GM21515 (cell line): ENCODE data around the gene YKT6.

Experiments
- ATAC-seq: cut with Tn5 transposase; IDR thresholded peaks from one replicate; pipeline ENCODE4 v1.9.1; 2021; ENCODE audit not compliant: unreplicated experiment

Gene YKT6

GRCh38 chr7:44257618-44258422, 57.0 kb downstream of the YKT6 start:
- ATAC-seq: peak; percentile 77

DNA sequence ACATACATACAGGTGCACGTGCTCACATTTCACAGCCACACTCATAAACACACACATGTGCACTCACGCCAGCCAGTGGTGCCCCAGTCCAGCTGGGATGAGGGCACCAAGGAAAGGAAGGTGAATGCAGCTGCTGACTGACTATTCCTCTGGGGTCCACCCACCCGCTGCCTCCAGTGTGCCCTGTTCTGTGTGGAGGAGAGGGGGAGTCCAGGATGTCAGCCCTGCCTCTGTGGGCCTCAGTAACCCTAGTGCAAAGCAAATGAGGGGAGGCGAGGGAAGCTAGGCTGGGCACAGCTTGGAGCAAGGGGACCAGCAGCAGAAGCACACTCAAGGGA, 57.6 kb downstream of the YKT6 start:
- ATAC-seq: no peak

- no peak for ATAC-seq
Measured at GRCh38 chr7:44258865-44259546, 58.2 kb downstream of the YKT6 start.

DNA sequence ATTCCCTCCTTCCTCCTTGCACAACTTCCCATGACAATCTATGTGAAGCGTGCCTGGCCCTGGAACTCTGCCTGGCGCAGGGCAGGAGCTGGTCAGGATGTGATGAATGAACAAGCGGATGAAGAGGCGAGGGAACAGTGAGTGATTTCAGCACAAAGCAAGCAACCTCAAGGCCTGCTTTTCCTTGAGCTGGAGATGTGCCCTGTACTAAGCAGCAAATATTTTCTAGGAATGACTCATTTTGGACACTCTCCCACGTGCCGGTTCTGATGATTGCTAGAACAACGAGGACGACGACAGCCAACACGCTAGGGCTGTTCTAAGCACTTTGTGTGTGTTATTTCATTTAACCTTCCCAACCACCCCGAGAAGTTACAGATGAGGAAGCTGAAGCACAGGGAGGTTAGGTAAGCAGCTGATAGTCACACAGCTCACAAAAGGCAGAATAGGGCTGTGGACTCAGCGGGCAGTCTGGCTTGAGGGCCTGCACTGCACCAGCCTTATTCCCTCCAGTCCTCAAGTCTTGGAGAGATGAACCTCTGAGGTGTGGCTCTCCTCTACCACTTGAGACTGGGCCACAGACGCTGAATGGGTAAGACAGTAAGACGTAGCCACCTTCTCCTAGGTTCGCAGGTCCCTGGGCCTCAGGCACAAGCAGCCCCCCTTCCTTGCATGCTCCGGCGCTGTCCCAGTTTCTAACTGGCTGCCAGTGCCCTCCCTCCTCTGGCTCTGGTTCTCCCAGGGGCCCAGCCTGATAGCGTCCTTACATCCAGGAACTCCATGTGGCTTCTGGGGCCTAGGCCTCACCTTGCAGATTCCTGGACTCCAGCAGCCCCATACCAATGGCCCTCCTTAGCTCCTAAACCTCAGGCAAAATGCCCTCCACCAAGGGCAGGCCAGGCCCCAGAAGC, 59.0 kb downstream of the YKT6 start:
- no peak for ATAC-seq

- ATAC-seq: no peak
Measured at GRCh38 chr7:44261240-44261639, 60.5 kb downstream of the YKT6 start.

- ATAC-seq: no peak
Measured at GRCh38 chr7:44262031-44262430, 61.3 kb downstream of the YKT6 start.

DNA sequence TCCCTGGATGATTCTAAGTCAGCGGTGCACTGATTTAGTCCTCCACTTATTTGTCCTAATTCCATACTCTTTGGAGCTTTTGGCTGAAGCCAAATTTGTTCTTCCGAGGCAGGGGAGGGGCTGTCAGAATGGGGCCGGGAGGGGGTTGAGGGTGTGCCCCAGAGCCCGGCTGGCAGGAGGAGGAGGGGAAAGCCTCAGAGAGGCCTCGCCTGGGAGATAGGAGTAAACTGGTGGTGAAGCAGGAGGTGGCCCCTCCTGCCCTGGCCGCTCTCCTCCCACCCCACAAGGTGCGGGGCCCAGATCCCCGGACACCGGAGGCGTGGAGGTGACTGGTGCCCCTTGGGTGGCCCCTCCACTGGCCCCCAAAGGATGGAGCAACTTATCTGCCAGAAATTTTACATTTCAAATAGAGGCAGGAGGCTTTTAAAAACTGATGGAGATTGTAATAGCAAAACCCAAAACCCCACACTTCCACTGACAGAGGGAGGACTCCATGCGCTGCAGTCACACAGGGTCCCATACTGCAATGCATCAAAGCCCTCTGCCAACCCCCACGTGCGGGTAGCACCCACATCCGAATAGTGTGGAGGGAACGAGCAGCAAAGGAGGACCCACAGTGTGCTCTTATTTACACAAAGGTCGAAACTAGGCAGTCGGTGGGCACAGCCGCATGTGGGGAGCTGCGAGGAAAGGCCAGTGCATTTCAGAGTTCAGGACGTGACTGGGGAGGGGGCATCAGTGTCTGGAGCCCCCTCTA, 62.7 kb downstream of the YKT6 start:
- no peak for ATAC-seq
